KG1 (cell line): ENCODE measurements around the gene CASQ2.

Experiments
- DNase-seq: peaks from one replicate; lab custom pipeline; 2025; lab: John Stamatoyannopoulos, UW

CASQ2 gene

DNA sequence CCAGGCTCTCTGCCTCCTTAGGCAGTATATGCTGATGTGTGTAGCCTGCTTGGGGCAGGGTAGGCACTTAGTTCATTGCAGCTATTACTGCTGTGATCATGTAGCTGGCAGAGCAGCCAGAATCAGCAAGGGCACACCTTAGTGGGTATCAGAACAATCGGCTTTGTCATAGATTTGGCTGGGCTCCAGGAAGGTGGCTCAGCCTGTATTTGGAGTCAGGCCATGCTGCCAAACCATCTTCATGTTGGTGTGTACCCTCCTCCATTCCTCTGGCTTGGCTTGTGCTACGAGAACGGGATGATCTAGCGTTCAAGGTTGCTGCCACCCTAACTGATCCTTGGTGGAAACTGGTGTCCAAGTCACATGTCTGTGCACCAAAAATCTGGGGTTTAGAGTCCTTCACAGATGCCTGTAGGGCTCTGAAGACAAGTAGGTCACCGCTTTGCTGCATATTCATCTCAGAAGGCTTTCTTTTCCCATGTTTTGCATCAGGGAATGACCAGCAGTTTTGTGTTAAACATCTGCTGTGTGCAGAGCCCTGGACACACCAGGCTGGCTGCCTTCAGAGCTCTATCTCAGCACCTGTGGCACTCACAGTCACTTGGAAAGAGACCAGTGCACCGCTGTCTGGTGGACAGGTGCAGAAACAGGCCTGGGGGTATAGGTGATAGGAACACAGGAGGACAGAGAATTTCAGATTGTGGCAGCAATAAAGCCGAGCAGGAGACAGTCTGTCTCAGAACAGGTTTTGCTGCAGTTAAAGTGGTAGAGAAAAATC, 103.0 kb downstream of the CASQ2 start:
- no peak for DNase-seq

- DNase-seq: no peak
Measured at GRCh38 chr1:115661157-115661556, 107.4 kb downstream of the CASQ2 start.

- DNase-seq: no peak
Measured at GRCh38 chr1:115660151-115660550, 108.4 kb downstream of the CASQ2 start.

- no peak for DNase-seq
Measured at GRCh38 chr1:115658646-115659045, 109.9 kb downstream of the CASQ2 start.

DNA sequence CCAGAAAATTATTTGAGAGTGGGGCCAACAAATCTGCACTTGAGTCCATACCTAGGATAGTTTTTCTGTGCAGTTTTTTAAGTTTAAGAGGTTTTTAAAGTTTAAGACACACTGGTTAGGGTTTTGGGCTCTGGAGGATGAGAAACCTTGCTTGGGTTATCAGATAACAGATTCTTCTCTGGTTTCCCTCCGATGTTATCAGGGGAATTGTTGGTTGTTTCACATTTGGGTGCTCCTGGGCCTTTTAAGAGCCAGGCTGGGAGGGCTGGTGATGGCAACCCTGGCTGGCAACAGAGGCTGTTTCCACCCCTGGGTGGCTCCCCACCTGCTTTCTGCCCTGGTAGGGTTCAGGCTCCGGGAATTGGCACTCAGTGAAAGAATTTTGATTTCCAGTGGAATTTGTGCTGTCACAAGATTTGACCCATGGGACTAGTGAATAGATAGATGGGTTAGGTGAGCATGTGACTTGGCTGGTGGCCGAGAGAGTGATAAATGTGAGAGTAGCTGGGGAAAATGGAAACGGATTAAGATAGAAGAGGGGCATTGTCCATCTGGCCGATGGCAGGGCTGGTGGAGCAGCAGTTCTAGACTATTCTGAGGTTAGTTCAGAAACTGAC, 111.9 kb downstream of the CASQ2 start:
- DNase-seq: no peak

GRCh38 chr1:115655916-115656315, 112.6 kb downstream of the CASQ2 start:
- no peak for DNase-seq

- no peak for DNase-seq
Measured at GRCh38 chr1:115655306-115655663, 113.2 kb downstream of the CASQ2 start.

DNA sequence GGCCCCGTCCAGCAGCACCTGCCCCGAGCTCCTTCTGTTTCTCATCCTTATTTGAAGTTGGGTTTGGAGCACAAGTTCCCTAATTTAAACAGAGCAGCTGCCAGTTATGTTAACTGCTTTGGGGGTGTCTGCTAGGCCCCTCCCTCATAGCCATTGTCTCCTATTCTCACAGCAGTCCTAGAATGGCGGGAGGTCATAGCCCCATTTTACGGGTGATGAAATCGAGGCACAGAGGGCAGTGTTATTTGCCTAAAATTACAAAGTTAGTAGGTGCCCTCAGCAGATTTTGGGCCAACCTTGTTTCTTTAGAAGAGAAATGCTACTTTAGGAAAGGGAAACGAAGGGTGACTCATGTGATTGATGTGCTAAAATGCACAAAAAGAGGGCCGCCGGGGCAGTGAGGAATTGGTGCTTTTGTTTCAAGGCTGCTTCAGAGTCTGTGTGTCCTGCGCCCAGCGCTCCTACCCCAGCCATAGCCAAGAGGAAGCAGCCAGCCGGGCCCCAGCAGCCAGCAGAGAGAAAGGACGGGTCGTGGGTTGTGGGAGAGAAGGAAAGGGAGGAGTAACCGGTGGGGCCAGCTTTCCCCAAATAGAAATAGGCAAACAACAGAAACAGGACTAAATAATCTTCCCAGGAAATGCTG, 113.7 kb downstream of the CASQ2 start:
- DNase-seq: no peak

- no peak for DNase-seq
Measured at GRCh38 chr1:115654125-115654524, 114.4 kb downstream of the CASQ2 start.

GRCh38 chr1:115652236-115652788, 116.2 kb downstream of the CASQ2 start:
- DNase-seq: no peak

DNA sequence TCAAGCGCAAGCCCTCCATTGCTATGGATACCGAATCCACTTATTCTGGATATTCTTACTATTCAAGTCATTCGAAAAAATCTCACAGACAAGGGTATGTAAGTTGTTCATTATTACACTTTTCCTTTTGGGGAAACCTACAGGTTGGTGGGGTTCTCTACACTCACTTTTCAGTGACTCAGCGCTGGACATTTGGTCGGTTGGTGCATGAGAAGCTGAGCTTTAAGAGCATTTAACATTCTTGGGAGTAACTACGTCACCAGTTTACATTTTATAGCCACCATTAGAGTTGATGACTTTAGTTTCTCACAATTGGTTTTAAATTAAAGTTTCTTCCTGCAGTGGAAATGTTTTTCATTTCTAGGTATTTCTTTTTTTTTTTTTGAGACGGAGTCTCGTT, 117.1 kb downstream of the CASQ2 start:
- DNase-seq: no peak

- no peak for DNase-seq
Measured at GRCh38 chr1:115650961-115651360, 117.6 kb downstream of the CASQ2 start.
